GM06990 (cell line): Measurements from ENCODE around the gene ANKRD11.
"Not testable (repeated sequence)": the region's sequence is repeated elsewhere in the genome, so short reads cannot be mapped to it uniquely, and the experiment has no call there.

Source experiments
- DNase-seq: peaks from one replicate; pipeline ENCODE4 v3.0.0-alpha.2; 2011; ENCODE audit not compliant: insufficient read length; ENCODE audit errors: extremely low read depth
- H3K27me3 ChIP-seq: replicated peaks from 2 replicates; pipeline ENCODE4 v1.6.0; 2011; ENCODE audit warnings: low read length; ENCODE audit not compliant: control insufficient read depth, insufficient read depth
- H3K36me3 ChIP-seq: 2 replicates; pipeline ENCODE4 v1.5.1; 2011; ENCODE audit warnings: low read length; ENCODE audit not compliant: control insufficient read depth, insufficient read depth
- H3K4me3 ChIP-seq: replicated peaks from 2 replicates; pipeline ENCODE4 v1.5.1; 2011; ENCODE audit warnings: low read depth, mild to moderate bottlenecking, control low read depth, low read length
- TF ChIP-seq, protein P1 (sequence below): IDR thresholded peaks from 2 replicates; pipeline ENCODE4 v1.5.1; 2011; ENCODE audit warnings: low read length, control low read depth, mild to moderate bottlenecking, inconsistent platforms; ENCODE audit not compliant: insufficient read depth, poor library complexity, severe bottlenecking

ANKRD11 gene

GRCh38 chr16:89309438-89310122 is 180.8 kb downstream of the ANKRD11 start:
- H3K4me3 ChIP-seq: no peak overlapping the region
- H3K27me3 ChIP-seq: no peaks in the 10 kb centered on the region
- H3K36me3 ChIP-seq: peaks cover 31% of the 10 kb centered on the region
- TF ChIP-seq, protein P1, sequence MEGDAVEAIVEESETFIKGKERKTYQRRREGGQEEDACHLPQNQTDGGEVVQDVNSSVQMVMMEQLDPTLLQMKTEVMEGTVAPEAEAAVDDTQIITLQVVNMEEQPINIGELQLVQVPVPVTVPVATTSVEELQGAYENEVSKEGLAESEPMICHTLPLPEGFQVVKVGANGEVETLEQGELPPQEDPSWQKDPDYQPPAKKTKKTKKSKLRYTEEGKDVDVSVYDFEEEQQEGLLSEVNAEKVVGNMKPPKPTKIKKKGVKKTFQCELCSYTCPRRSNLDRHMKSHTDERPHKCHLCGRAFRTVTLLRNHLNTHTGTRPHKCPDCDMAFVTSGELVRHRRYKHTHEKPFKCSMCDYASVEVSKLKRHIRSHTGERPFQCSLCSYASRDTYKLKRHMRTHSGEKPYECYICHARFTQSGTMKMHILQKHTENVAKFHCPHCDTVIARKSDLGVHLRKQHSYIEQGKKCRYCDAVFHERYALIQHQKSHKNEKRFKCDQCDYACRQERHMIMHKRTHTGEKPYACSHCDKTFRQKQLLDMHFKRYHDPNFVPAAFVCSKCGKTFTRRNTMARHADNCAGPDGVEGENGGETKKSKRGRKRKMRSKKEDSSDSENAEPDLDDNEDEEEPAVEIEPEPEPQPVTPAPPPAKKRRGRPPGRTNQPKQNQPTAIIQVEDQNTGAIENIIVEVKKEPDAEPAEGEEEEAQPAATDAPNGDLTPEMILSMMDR: no peak
- DNase-seq: no peak

GRCh38 chr16:89308391-89309333 is 181.7 kb downstream of the ANKRD11 start:
- Histone ChIP-seq H3K27me3 (no peaks in the 10 kb centered on the region), H3K36me3 (peaks cover 35% of the 10 kb centered on the region), H3K4me3 (no peak overlapping the region)
- TF ChIP-seq, protein P1: peak; percentile 46
- no peak for DNase-seq

- DNase-seq: no peak
- Histone ChIP-seq H3K4me3 (no peak overlapping the region), H3K27me3 (no peaks in the 10 kb centered on the region), H3K36me3 (peaks cover 32% of the 10 kb centered on the region)
- TF ChIP-seq, protein P1: no peak
Observed at GRCh38 chr16:89307421-89307805, 182.9 kb downstream of the ANKRD11 start.

GRCh38 chr16:89306457-89307420 is 183.6 kb downstream of the ANKRD11 start:
- not testable (repeated sequence) for H3K27me3 ChIP-seq, DNase-seq, H3K4me3 ChIP-seq
- peaks cover 28% of the 10 kb centered on the region for H3K36me3 ChIP-seq

DNA sequence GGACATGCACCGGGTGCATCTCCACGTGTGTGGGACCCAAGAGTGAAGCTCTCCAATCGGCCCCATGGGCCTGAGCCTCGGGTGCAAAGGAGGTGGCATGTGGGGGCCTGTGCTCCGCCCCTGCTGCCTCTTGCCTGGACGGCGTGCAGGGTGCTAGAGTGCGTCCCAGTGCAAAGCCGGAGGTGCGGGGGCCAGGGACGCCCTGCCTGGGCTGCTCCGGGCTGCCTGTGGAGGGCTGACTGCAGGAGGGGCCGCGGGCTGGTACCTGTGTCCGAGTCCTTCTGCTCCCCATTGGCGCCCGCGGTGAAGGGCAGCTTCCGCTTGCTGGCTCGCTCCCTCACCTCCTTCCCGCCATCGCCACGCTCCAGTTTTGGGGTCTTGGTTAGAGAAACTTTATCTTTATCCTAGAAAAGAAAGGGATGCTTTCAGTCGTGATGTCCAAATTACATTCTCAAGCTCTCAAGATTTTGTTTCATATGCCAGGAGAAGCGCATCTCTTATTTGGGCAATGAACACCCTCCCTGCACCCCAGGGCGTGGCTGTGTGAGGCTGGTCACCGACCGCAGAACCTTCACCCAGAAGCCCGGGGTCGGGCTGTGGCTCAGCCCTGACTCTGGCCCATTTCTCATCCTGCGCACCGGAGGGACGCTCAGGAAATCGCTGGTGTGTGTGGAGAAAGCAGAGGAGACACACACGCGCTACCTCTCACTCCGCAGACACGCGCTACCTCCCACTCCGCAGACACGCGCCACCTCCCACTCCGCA is 185.2 kb downstream of the ANKRD11 start:
- Histone ChIP-seq H3K36me3 (peaks cover 32% of the 10 kb centered on the region), H3K27me3 (no peaks in the 10 kb centered on the region), H3K4me3 (no peak overlapping the region)
- TF ChIP-seq, protein P1: no peak
- DNase-seq: no peak
